Parathyroid adenoma (tissue), 2 donors: ENCODE data around the gene TMEM235.

Experiments used
- H2AFZ ChIP-seq: fragments of 300-600 bp; sonication (generic); one replicate; pipeline ENCODE4 v1.7.0; 2017; ENCODE audit warnings: antibody characterized with exemption, mild to moderate bottlenecking
- H3K27ac ChIP-seq: fragments of 300-600 bp; sonication (generic); one replicate; pipeline ENCODE4 v1.7.0; 2017
- H3K27me3 ChIP-seq: fragments of 300-600 bp; sonication (generic); one replicate; pipeline ENCODE4 v1.7.0; 2017; ENCODE audit warnings: low read length; ENCODE audit not compliant: control insufficient read depth, insufficient read depth
- H3K36me3 ChIP-seq: fragments of 300-600 bp; sonication (generic); one replicate; pipeline ENCODE4 v1.7.0; 2017; ENCODE audit warnings: low read length; ENCODE audit not compliant: control insufficient read depth, insufficient read depth
- H3K4me1 ChIP-seq: fragments of 300-600 bp; sonication (generic); one replicate; pipeline ENCODE4 v1.7.0; 2017; ENCODE audit warnings: control low read depth
- H3K4me2 ChIP-seq: fragments of 300-600 bp; sonication (generic); one replicate; pipeline ENCODE4 v1.7.0; 2017; ENCODE audit warnings: low read length
- H3K4me3 ChIP-seq: fragments of 300-600 bp; sonication (generic); one replicate; pipeline ENCODE4 v1.7.0; 2017; ENCODE audit warnings: low read depth, low read length
- H3K79me2 ChIP-seq: fragments of 300-600 bp; sonication (generic); one replicate; pipeline ENCODE4 v1.7.0; 2017; ENCODE audit warnings: control low read depth
- H3K9ac ChIP-seq: fragments of 300-600 bp; sonication (generic); one replicate; pipeline ENCODE4 v1.7.0; 2017; ENCODE audit warnings: mild to moderate bottlenecking
- H3K9me3 ChIP-seq: fragments of 300-600 bp; sonication (generic); one replicate; pipeline ENCODE4 v1.7.0; 2017; ENCODE audit warnings: low read length; ENCODE audit not compliant: control insufficient read depth
- CTCF ChIP-seq: fragments of 300-600 bp; sonication (generic); IDR thresholded peaks from one replicate; pipeline ENCODE4 v1.7.0; 2017; ENCODE audit warnings: antibody characterized with exemption, mild to moderate bottlenecking
- donor health status: primary hyperparathyroidism.

The TMEM235 gene

GRCh38 chr17:78249818-78250806, 18.7 kb downstream of the TMEM235 start:
- no peak for TF ChIP-seq CTCF

GRCh38 chr17:78250891-78251772, 19.7 kb downstream of the TMEM235 start:
- Histone ChIP-seq H3K4me3 (no peak overlapping the region), H3K4me2 (peak overlapping the region; percentile 25), H3K4me1 (peaks cover 11% of the 10 kb centered on the region), H3K9me3 (no peaks in the 10 kb centered on the region), H3K36me3 (no peaks in the 10 kb centered on the region), H3K9ac (no peak overlapping the region), H3K27me3 (no peaks in the 10 kb centered on the region), H3K79me2 (no peaks in the 10 kb centered on the region), H2AFZ (peak overlapping the region; percentile 77), H3K27ac (no peak overlapping the region)
- TF ChIP-seq CTCF = peak; percentile 100

More at GRCh38 chr17:78249818-78250806, 18.7 kb downstream of the TMEM235 start:
- Histone ChIP-seq H3K9ac (no peak overlapping the region), H3K4me3 (no peak overlapping the region), H3K9me3 (no peaks in the 10 kb centered on the region), H3K27ac (no peak overlapping the region), H3K36me3 (no peaks in the 10 kb centered on the region), H2AFZ (no peak overlapping the region), H3K27me3 (no peaks in the 10 kb centered on the region), H3K79me2 (no peaks in the 10 kb centered on the region), H3K4me2 (no peak overlapping the region), H3K4me1 (peaks cover 11% of the 10 kb centered on the region)

GRCh38 chr17:78251773-78252103, 20.3 kb downstream of the TMEM235 start:
- H3K9me3 ChIP-seq = no peaks in the 10 kb centered on the region
- H3K79me2 ChIP-seq = no peaks in the 10 kb centered on the region
- no peaks in the 10 kb centered on the region for H3K36me3 ChIP-seq
- H3K4me3 ChIP-seq = no peak overlapping the region
- peaks cover 11% of the 10 kb centered on the region for H3K4me1 ChIP-seq
- TF ChIP-seq CTCF = no peak
- H3K9ac ChIP-seq = no peak overlapping the region
- H3K27me3 ChIP-seq = no peaks in the 10 kb centered on the region
- H2AFZ ChIP-seq = no peak overlapping the region
- H3K27ac ChIP-seq = no peak overlapping the region
- H3K4me2 ChIP-seq = no peak overlapping the region

- Histone ChIP-seq H2AFZ (no peak overlapping the region), H3K27ac (no peak overlapping the region), H3K9ac (no peak overlapping the region), H3K4me3 (no peak overlapping the region), H3K9me3 (no peaks in the 10 kb centered on the region), H3K4me2 (no peak overlapping the region), H3K79me2 (no peaks in the 10 kb centered on the region), H3K27me3 (no peaks in the 10 kb centered on the region), H3K36me3 (no peaks in the 10 kb centered on the region), H3K4me1 (peaks cover 11% of the 10 kb centered on the region)
- TF ChIP-seq CTCF = no peak
Measured at GRCh38 chr17:78252111-78252634, 20.7 kb downstream of the TMEM235 start.
